HG03139 (cell line): ENCODE measurements around the gene HCST.
"Not testable (repeated sequence)": the region's sequence is repeated elsewhere in the genome, so short reads cannot be mapped to it uniquely, and the experiment has no call there.

ENCODE experiments used
- ATAC-seq: cut with Tn5 transposase; IDR thresholded peaks from one replicate; pipeline ENCODE4 v1.9.1; 2021; ENCODE audit not compliant: unreplicated experiment

HCST gene

GRCh38 chr19:35903550-35904179 lies 1.3 kb downstream of the HCST start:
- peak; percentile 40 for ATAC-seq

- ATAC-seq = no peak
Observed at GRCh38 chr19:35904311-35905068, 2.2 kb downstream of the HCST start.

- ATAC-seq = no peak
Observed at GRCh38 chr19:35905178-35905727, 2.9 kb downstream of the HCST start.

GRCh38 chr19:35907377-35907745 lies 5.0 kb downstream of the HCST start:
- no peak for ATAC-seq

- ATAC-seq = no peak
Observed at GRCh38 chr19:35908010-35908441, 5.7 kb downstream of the HCST start, which contains the start of gene TYROBP. Gene TYROBP, minus strand, starts transcription at chr19:35908295. Its CDS starts 67 bp downstream, at chr19:35908228.

- no peak for ATAC-seq
Observed at GRCh38 chr19:35908973-35909683, 6.8 kb downstream of the HCST start.

GRCh38 chr19:35909684-35910035 lies 7.3 kb downstream of the HCST start:
- no peak for ATAC-seq

- not testable (repeated sequence) for ATAC-seq
Observed at GRCh38 chr19:35910355-35910754, 8.0 kb downstream of the HCST start.

- ATAC-seq = no peak
Observed at GRCh38 chr19:35911173-35911572, 8.8 kb downstream of the HCST start.

- ATAC-seq = no peak
Observed at GRCh38 chr19:35911790-35912189, 9.5 kb downstream of the HCST start.

GRCh38 chr19:35913589-35913988 lies 11.3 kb downstream of the HCST start:
- no peak for ATAC-seq

GRCh38 chr19:35915443-35915842 lies 13.1 kb downstream of the HCST start:
- no peak for ATAC-seq

- no peak for ATAC-seq
Observed at GRCh38 chr19:35919306-35919705, 17.0 kb downstream of the HCST start.

- no peak for ATAC-seq
Observed at GRCh38 chr19:35921012-35921411, 18.7 kb downstream of the HCST start.

GRCh38 chr19:35925501-35925900 lies 23.2 kb downstream of the HCST start:
- no peak for ATAC-seq

- no peak for ATAC-seq
Observed at GRCh38 chr19:35928507-35928906, 26.2 kb downstream of the HCST start.

- ATAC-seq = no peak
Observed at GRCh38 chr19:35929876-35930275, 27.5 kb downstream of the HCST start.

GRCh38 chr19:35931161-35931873 lies 29.0 kb downstream of the HCST start:
- ATAC-seq = peak; percentile 92

- ATAC-seq = peak; percentile 2
Observed at GRCh38 chr19:35931874-35932202, 29.5 kb downstream of the HCST start.

- ATAC-seq = no peak
Observed at GRCh38 chr19:35932291-35932936, 30.1 kb downstream of the HCST start.
